Osteoblast (primary cell): ENCODE measurements around the gene SSBP1. TPM values are rescaled to one million over a fixed set of nuclear protein-coding genes. Genes with fewer than 3 reads are reported as not detected.

ENCODE experiments used
- DNase-seq: peaks from one replicate; pipeline ENCODE4 v3.0.0; 2011; ENCODE audit warnings: low spot score, mixed read lengths; ENCODE audit not compliant: insufficient read length; ENCODE audit errors: missing footprints
- H2AFZ ChIP-seq: 2 replicates; pipeline ENCODE4 v1.6.0; 2011; ENCODE audit warnings: mild to moderate bottlenecking, low read length
- H3K27ac ChIP-seq: 2 replicates; pipeline ENCODE4 v1.5.1; 2011; ENCODE audit warnings: mild to moderate bottlenecking, low read depth, low read length, moderate library complexity
- H3K27me3 ChIP-seq: 2 replicates; pipeline ENCODE4 v1.6.0; 2012; ENCODE audit warnings: mild to moderate bottlenecking, control low read depth, inconsistent platforms, low read length, moderate library complexity; ENCODE audit not compliant: insufficient read depth
- H3K36me3 ChIP-seq: 2 replicates; pipeline ENCODE4 v1.5.1; 2011; ENCODE audit warnings: mild to moderate bottlenecking, low read length, control low read depth, moderate library complexity; ENCODE audit not compliant: insufficient read depth
- H3K4me1 ChIP-seq: 2 replicates; pipeline ENCODE4 v1.5.1; 2011; ENCODE audit warnings: mild to moderate bottlenecking, low read length, control low read depth, moderate library complexity; ENCODE audit not compliant: insufficient read depth
- H3K4me2 ChIP-seq: 2 replicates; pipeline ENCODE4 v1.6.0; 2011; ENCODE audit warnings: mild to moderate bottlenecking, low read length; ENCODE audit not compliant: insufficient read depth
- H3K4me3 ChIP-seq: fragments of 200-600 bp; sonication (generic); 3 replicates; pipeline ENCODE4 v1.5.1; 2012; ENCODE audit warnings: mild to moderate bottlenecking, low read length, inconsistent platforms; ENCODE audit not compliant: insufficient read depth
- H3K79me2 ChIP-seq: 2 replicates; pipeline ENCODE4 v1.6.0; 2012; ENCODE audit warnings: mild to moderate bottlenecking, low read length, control low read depth, inconsistent platforms; ENCODE audit not compliant: insufficient read depth
- H3K9me3 ChIP-seq: 2 replicates; pipeline ENCODE4 v1.5.1; 2011; ENCODE audit warnings: low read depth, low read length, control low read depth
- H4K20me1 ChIP-seq: 2 replicates; pipeline ENCODE4 v1.6.0; 2012; ENCODE audit warnings: mild to moderate bottlenecking, low read length, control low read depth; ENCODE audit not compliant: insufficient read depth
- total RNA-seq: library from RNA; depleted of rRNA; stranded (reverse); fragments of >200 nt; gene quantifications from 2 replicates; pipeline ENCODE4 v1.2.3, GENCODE V29; 2012
- TF ChIP-seq, protein P1 (sequence below): IDR thresholded peaks from 2 replicates; pipeline ENCODE4 v1.5.1; 2011; ENCODE audit warnings: mild to moderate bottlenecking, low read depth, low read length, moderate library complexity; ENCODE audit errors: extremely low read depth

SSBP1 gene
- total RNA-seq, 1 donor = 88.3 TPM

DNA sequence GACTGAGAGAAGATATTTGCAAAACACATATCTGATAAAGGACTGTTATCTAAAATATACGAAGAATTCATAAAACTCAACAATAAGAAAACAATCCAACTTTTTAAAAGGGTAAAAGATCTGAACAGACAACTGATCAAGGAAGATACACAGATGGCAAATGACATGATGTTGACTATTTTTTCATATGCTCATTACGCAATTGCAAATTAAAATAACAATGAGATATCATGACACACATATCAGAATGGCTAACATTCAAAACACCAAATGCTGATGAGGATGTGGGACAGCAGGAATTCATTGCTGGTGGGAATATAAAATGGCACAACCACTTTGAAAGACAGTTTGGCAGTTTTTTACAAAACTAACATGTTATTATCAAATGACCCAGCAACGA, 45.1 kb upstream of the SSBP1 start:
- DNase-seq = no peak
- Histone ChIP-seq H4K20me1 (peaks cover 34% of the 10 kb centered on the region), H3K4me1 (peaks cover 6% of the 10 kb centered on the region)

DNA sequence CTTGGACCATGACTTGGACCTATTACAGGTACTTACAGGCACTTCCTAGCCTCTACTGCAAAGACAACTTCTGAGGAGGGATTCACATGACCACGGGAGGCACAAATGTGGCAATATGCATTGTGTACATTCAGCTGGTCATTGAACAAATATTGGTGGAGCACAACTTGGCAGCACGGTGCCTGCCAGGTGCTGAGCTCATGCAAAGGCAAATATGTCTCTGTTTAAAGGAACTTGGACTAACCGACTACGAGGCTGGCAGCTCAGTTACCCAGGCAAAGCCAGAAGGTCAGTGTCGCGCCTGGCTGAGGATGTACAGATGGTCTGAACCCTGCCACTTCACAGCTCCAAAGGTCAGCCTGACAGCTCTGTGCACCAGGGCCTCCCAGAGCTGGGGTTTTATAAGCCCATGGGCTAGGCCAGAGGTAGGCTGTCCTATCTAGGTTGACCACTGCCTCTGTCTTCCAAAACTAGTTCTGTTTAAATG, 42.3 kb upstream of the SSBP1 start:
- Histone ChIP-seq H4K20me1 (peaks cover 34% of the 10 kb centered on the region), H3K79me2 (peaks cover 7% of the 10 kb centered on the region), H3K4me1 (peaks cover 12% of the 10 kb centered on the region), H3K27me3 (no peaks in the 10 kb centered on the region), H3K4me3 (no peak overlapping the region), H3K4me2 (no peak overlapping the region), H3K27ac (no peak overlapping the region), H3K36me3 (no peaks in the 10 kb centered on the region), H3K9me3 (no peaks in the 10 kb centered on the region), H2AFZ (no peak overlapping the region)
- TF ChIP-seq, protein P1, sequence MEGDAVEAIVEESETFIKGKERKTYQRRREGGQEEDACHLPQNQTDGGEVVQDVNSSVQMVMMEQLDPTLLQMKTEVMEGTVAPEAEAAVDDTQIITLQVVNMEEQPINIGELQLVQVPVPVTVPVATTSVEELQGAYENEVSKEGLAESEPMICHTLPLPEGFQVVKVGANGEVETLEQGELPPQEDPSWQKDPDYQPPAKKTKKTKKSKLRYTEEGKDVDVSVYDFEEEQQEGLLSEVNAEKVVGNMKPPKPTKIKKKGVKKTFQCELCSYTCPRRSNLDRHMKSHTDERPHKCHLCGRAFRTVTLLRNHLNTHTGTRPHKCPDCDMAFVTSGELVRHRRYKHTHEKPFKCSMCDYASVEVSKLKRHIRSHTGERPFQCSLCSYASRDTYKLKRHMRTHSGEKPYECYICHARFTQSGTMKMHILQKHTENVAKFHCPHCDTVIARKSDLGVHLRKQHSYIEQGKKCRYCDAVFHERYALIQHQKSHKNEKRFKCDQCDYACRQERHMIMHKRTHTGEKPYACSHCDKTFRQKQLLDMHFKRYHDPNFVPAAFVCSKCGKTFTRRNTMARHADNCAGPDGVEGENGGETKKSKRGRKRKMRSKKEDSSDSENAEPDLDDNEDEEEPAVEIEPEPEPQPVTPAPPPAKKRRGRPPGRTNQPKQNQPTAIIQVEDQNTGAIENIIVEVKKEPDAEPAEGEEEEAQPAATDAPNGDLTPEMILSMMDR = no peak
- DNase-seq = no peak

More for the DNA sequence above, 45.1 kb upstream of the SSBP1 start:
- H3K27me3 ChIP-seq = no peaks in the 10 kb centered on the region
- H2AFZ ChIP-seq = no peak overlapping the region
- peaks cover 9% of the 10 kb centered on the region for H3K79me2 ChIP-seq
- no peak overlapping the region for H3K4me3 ChIP-seq
- H3K36me3 ChIP-seq = no peaks in the 10 kb centered on the region
- no peak overlapping the region for H3K27ac ChIP-seq
- TF ChIP-seq, protein P1 = no peak
- no peak overlapping the region for H3K4me2 ChIP-seq
- no peaks in the 10 kb centered on the region for H3K9me3 ChIP-seq

DNA sequence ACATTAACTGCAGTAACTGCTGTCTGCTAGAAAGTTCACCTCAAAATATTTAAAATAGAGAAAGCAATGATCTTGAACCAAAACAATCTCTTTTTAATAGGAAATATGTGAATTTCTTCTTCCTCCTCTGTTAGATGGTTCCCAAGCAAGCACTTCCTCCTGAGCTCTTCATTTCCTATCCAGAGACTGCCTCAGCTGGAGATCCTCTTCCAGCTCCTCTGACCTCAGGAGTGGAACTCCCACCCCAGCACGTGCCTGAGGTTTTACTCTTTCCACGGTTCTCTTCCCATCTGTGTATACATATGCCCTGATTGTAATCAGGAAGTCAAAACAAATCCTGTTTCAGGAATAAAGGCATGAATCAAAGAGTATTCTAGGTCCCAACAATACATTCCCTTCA, 41.8 kb upstream of the SSBP1 start:
- no peaks in the 10 kb centered on the region for H3K36me3 ChIP-seq
- H3K9me3 ChIP-seq = no peaks in the 10 kb centered on the region
- TF ChIP-seq, protein P1 = no peak
- no peak overlapping the region for H3K27ac ChIP-seq
- H4K20me1 ChIP-seq = peaks cover 31% of the 10 kb centered on the region
- H3K27me3 ChIP-seq = no peaks in the 10 kb centered on the region
- peaks cover 14% of the 10 kb centered on the region for H3K4me1 ChIP-seq
- no peak overlapping the region for H3K4me3 ChIP-seq
- no peak overlapping the region for H3K4me2 ChIP-seq
- no peak for DNase-seq
- H3K79me2 ChIP-seq = peaks cover 8% of the 10 kb centered on the region
- no peak overlapping the region for H2AFZ ChIP-seq

DNA sequence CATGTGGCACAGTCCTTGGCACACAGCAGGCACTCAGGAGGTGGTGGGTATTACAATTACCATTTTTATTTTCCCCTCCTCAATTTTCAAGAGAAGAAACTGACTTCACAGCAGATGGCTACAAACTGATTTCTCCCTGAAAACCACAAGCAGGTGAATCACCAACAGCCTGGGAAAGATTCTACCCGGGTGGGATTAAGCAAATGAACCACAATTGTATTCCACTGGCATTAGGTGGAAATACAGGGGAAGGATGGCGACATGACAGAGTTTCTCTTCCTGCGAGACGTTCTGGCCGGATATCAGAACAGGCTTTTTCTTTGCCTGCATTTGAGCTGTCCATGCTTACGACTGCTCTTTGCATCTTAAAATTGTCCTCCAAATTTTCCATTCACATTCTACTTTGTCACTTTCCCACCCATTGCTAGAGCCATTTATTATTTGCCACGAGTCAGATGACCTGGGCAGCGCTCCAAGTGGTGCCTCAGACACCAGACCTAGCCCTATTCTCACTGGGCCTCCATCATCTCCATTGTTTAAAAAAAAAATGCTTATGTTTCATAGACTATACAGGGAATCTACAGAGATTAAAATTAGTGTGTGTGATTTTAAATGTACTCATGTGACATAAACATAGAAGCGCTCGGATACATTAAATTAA, 40.8 kb upstream of the SSBP1 start:
- no peaks in the 10 kb centered on the region for H3K9me3 ChIP-seq
- no peak overlapping the region for H3K27ac ChIP-seq
- H3K36me3 ChIP-seq = no peaks in the 10 kb centered on the region
- no peak overlapping the region for H3K4me3 ChIP-seq
- peaks cover 16% of the 10 kb centered on the region for H3K4me1 ChIP-seq
- H4K20me1 ChIP-seq = peaks cover 28% of the 10 kb centered on the region
- H3K79me2 ChIP-seq = peaks cover 8% of the 10 kb centered on the region
- no peak for DNase-seq
- no peaks in the 10 kb centered on the region for H3K27me3 ChIP-seq
- TF ChIP-seq, protein P1 = no peak
- H3K4me2 ChIP-seq = no peak overlapping the region
- no peak overlapping the region for H2AFZ ChIP-seq
